ENCODE measurements around the gene WNT9A.

The WNT9A gene

GRCh38 chr1:227891223-227891954, 56.3 kb downstream of the WNT9A start:
- no peaks in the 10 kb centered on the region for H3K4me1 ChIP-seq (ENCODE audit: control insufficient read depth, low read length)
- no peaks in the 10 kb centered on the region for H4K20me1 ChIP-seq (ENCODE audit: control insufficient read depth, insufficient read depth, low read depth, low read length)
- TF ChIP-seq CTCF (IDR thresholded peaks at IDR 0.05; ENCODE audit: low read depth, low read length, poor library complexity, severe bottlenecking) (no peak), EZH2phosphoT487 (IDR thresholded peaks at IDR 0.05; ENCODE audit: borderline replicate concordance, low read length) (no peak)
- no peaks in the 10 kb centered on the region for H3K9me2 ChIP-seq (replicated peaks; ENCODE audit: control insufficient read depth, low read length)
- H3K79me2 ChIP-seq (ENCODE audit: control insufficient read depth, low read length): no peaks in the 10 kb centered on the region
- no peaks in the 10 kb centered on the region for H3F3A ChIP-seq (ENCODE audit: control insufficient read depth, insufficient read depth)
- no peak overlapping the region for H3K4me2 ChIP-seq (ENCODE audit: low read length)
- H3K36me3 ChIP-seq (ENCODE audit: control insufficient read depth, low read length): no peaks in the 10 kb centered on the region
- no peaks in the 10 kb centered on the region for H3K27me3 ChIP-seq (ENCODE audit: control insufficient read depth, low read length)
- no peak overlapping the region for H3K27ac ChIP-seq (ENCODE audit: low read depth, low read length)
- H3K9me3 ChIP-seq (ENCODE audit: control insufficient read depth, insufficient read depth, low read length): no peaks in the 10 kb centered on the region
- H3K4me3 ChIP-seq (ENCODE audit: low read length): no peak overlapping the region

GRCh38 chr1:227890451-227891222, 57.1 kb downstream of the WNT9A start:
- Histone ChIP-seq H3K79me2 (ENCODE audit: control insufficient read depth, low read length) (no peaks in the 10 kb centered on the region), H3K4me2 (ENCODE audit: low read length) (no peak overlapping the region), H3K9me3 (ENCODE audit: control insufficient read depth, insufficient read depth, low read length) (no peaks in the 10 kb centered on the region), H3K27ac (ENCODE audit: low read depth, low read length) (no peak overlapping the region), H3K9me2 (replicated peaks; ENCODE audit: control insufficient read depth, low read length) (no peaks in the 10 kb centered on the region), H3K4me3 (ENCODE audit: low read length) (no peak overlapping the region), H3F3A (ENCODE audit: control insufficient read depth, insufficient read depth) (no peaks in the 10 kb centered on the region), H4K20me1 (ENCODE audit: control insufficient read depth, insufficient read depth, low read depth, low read length) (no peaks in the 10 kb centered on the region), H3K36me3 (ENCODE audit: control insufficient read depth, low read length) (no peaks in the 10 kb centered on the region), H3K4me1 (ENCODE audit: control insufficient read depth, low read length) (no peaks in the 10 kb centered on the region), H3K27me3 (ENCODE audit: control insufficient read depth, low read length) (no peaks in the 10 kb centered on the region)
- no peak for TF ChIP-seq CTCF (IDR thresholded peaks at IDR 0.05; ENCODE audit: low read depth, low read length, poor library complexity, severe bottlenecking)
- TF ChIP-seq EZH2phosphoT487 (IDR thresholded peaks at IDR 0.05; ENCODE audit: borderline replicate concordance, low read length): no peak

GRCh38 chr1:227889863-227890405, 57.8 kb downstream of the WNT9A start:
- Histone ChIP-seq H3K27ac (ENCODE audit: low read depth, low read length) (no peak overlapping the region), H4K20me1 (ENCODE audit: control insufficient read depth, insufficient read depth, low read depth, low read length) (no peaks in the 10 kb centered on the region), H3K9me3 (ENCODE audit: control insufficient read depth, insufficient read depth, low read length) (no peaks in the 10 kb centered on the region), H3K79me2 (ENCODE audit: control insufficient read depth, low read length) (no peaks in the 10 kb centered on the region), H3K4me3 (ENCODE audit: low read length) (no peak overlapping the region), H3K4me2 (ENCODE audit: low read length) (no peak overlapping the region), H3K36me3 (ENCODE audit: control insufficient read depth, low read length) (no peaks in the 10 kb centered on the region), H3K9me2 (replicated peaks; ENCODE audit: control insufficient read depth, low read length) (no peaks in the 10 kb centered on the region), H3K4me1 (ENCODE audit: control insufficient read depth, low read length) (no peaks in the 10 kb centered on the region), H3F3A (ENCODE audit: control insufficient read depth, insufficient read depth) (no peaks in the 10 kb centered on the region), H3K27me3 (ENCODE audit: control insufficient read depth, low read length) (no peaks in the 10 kb centered on the region)
- no peak for TF ChIP-seq CTCF (IDR thresholded peaks at IDR 0.05; ENCODE audit: low read depth, low read length, poor library complexity, severe bottlenecking)
- TF ChIP-seq EZH2phosphoT487 (IDR thresholded peaks at IDR 0.05; ENCODE audit: borderline replicate concordance, low read length): no peak
